ENCODE results near the gene INF2. TPM values are rescaled to one million over a fixed set of nuclear protein-coding genes. Genes with fewer than 3 reads are reported as not detected.

The INF2 gene
- polyA plus RNA-seq, 1 donor (not counting 4 experiments of a cell fraction or from before 2014, with no cell fraction given): 22.6 TPM

DNA sequence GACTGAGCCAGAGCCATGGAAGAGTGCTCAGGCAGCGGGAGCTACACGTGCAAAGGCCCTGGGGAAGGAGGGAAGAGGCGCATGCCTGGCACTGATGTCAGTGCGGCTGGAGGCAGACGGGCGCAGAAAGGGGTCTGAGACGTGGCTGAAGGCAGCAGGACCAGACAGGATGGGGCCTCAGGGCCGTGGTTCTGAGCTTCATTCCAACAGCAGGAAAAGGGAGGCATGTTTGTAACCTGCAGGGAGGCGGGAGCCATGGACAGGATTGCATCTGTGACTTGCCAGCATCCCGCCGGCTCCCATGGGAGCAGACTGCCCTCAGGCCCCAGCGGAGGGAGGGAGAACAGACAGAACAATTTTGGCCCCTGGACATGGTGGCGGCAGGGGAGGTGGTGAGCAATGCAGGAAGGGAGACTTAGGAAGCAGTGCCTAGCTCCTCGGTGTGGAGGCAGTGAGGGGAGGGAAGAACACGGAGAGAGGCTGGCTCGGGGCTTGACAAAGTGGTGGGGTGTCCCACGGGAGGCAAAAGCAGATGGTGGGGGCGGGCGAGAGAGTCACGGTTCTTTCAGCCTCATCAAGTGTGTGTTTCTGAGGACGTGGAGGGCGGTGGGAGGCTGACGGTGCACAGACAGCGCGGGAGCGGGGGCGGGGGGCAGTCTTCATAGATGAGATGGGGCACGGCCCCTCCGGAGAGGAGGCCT, 33.3 kb upstream of the INF2 start:
- Histone ChIP-seq H3K4me3 (ENCODE audit: control insufficient read depth in 2 of 3, extremely low read depth in 1 of 3, insufficient read depth in 2 of 3, low read depth in 1 of 3, low read length in 3 of 3) (no peak overlapping the region), H3K4me2 (ENCODE audit: control insufficient read depth, extremely low read depth, insufficient read depth, low read depth, low read length) (no peak overlapping the region), H3K9me1 (ENCODE audit: control insufficient read depth, extremely low read depth, insufficient read depth, low read length) (no peaks in the 10 kb centered on the region), H3K36me3 (ENCODE audit: control insufficient read depth in 2 of 2, extremely low read depth in 1 of 2, insufficient read depth in 2 of 2, low read length in 2 of 2) (no peaks in the 10 kb centered on the region), H2AFZ (ENCODE audit: control insufficient read depth, low read length) (no peak overlapping the region), H3K9me3 (ENCODE audit: control insufficient read depth, low read depth, low read length) (peaks cover 3% of the 10 kb centered on the region), H4K20me1 (ENCODE audit: control insufficient read depth, extremely low read depth, insufficient read depth, low read length) (no peaks in the 10 kb centered on the region), H3K9ac (ENCODE audit: control insufficient read depth, extremely low read depth, insufficient read depth, low read length) (no peak overlapping the region), H3K27me3 (ENCODE audit: control insufficient read depth, extremely low read depth, insufficient read depth, low read length) (peaks cover 30% of the 10 kb centered on the region), H3K79me2 (ENCODE audit: control insufficient read depth, insufficient read depth, low read length) (no peaks in the 10 kb centered on the region), H3K4me1 (ENCODE audit: control insufficient read depth, extremely low read depth, insufficient read depth, low read length) (no peaks in the 10 kb centered on the region), H3K27ac (ENCODE audit: control insufficient read depth, insufficient read depth, low read length) (no peak overlapping the region)
- FAIRE-seq (no peak), DNase-seq (ENCODE audit: low read depth, low spot score) (no peak)
- dilution Hi-C loops (cut with MboI; ENCODE audit: extremely low pct_ligation_motif_present, low sequenced_read_pairs): no loop called here
- no peak for TF ChIP-seq EZH2 (IDR thresholded peaks at IDR 0.05; ENCODE audit: low read length)
- TF ChIP-seq, protein P1, sequence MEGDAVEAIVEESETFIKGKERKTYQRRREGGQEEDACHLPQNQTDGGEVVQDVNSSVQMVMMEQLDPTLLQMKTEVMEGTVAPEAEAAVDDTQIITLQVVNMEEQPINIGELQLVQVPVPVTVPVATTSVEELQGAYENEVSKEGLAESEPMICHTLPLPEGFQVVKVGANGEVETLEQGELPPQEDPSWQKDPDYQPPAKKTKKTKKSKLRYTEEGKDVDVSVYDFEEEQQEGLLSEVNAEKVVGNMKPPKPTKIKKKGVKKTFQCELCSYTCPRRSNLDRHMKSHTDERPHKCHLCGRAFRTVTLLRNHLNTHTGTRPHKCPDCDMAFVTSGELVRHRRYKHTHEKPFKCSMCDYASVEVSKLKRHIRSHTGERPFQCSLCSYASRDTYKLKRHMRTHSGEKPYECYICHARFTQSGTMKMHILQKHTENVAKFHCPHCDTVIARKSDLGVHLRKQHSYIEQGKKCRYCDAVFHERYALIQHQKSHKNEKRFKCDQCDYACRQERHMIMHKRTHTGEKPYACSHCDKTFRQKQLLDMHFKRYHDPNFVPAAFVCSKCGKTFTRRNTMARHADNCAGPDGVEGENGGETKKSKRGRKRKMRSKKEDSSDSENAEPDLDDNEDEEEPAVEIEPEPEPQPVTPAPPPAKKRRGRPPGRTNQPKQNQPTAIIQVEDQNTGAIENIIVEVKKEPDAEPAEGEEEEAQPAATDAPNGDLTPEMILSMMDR (optimal IDR thresholded peaks at IDR 0.05 in 1 of 3, IDR thresholded peaks at IDR 0.05 in 1 of 3, conservative IDR thresholded peaks at IDR 0.05 in 1 of 3; ENCODE audit: extremely low read depth in 1 of 3, insufficient read depth in 2 of 3, low read length in 3 of 3): no peak

- Histone ChIP-seq H3K36me3 (ENCODE audit: control insufficient read depth in 2 of 2, extremely low read depth in 1 of 2, insufficient read depth in 2 of 2, low read length in 2 of 2) (no peaks in the 10 kb centered on the region), H2AFZ (ENCODE audit: control insufficient read depth, low read length) (no peak overlapping the region), H3K4me1 (ENCODE audit: control insufficient read depth, extremely low read depth, insufficient read depth, low read length) (no peaks in the 10 kb centered on the region), H3K9me3 (ENCODE audit: control insufficient read depth, low read depth, low read length) (peaks cover 3% of the 10 kb centered on the region), H3K9me1 (ENCODE audit: control insufficient read depth, extremely low read depth, insufficient read depth, low read length) (no peaks in the 10 kb centered on the region), H3K27ac (ENCODE audit: control insufficient read depth, insufficient read depth, low read length) (no peak overlapping the region), H3K9ac (ENCODE audit: control insufficient read depth, extremely low read depth, insufficient read depth, low read length) (no peak overlapping the region), H3K4me2 (ENCODE audit: control insufficient read depth, extremely low read depth, insufficient read depth, low read depth, low read length) (no peak overlapping the region), H4K20me1 (ENCODE audit: control insufficient read depth, extremely low read depth, insufficient read depth, low read length) (no peaks in the 10 kb centered on the region), H3K27me3 (ENCODE audit: control insufficient read depth, extremely low read depth, insufficient read depth, low read length) (peaks cover 30% of the 10 kb centered on the region), H3K79me2 (ENCODE audit: control insufficient read depth, insufficient read depth, low read length) (no peaks in the 10 kb centered on the region), H3K4me3 (ENCODE audit: control insufficient read depth in 2 of 3, extremely low read depth in 1 of 3, insufficient read depth in 2 of 3, low read depth in 1 of 3, low read length in 3 of 3) (no peak overlapping the region)
- TF ChIP-seq, protein P1 (optimal IDR thresholded peaks at IDR 0.05 in 1 of 3, IDR thresholded peaks at IDR 0.05 in 1 of 3, conservative IDR thresholded peaks at IDR 0.05 in 1 of 3; ENCODE audit: extremely low read depth in 1 of 3, insufficient read depth in 2 of 3, low read length in 3 of 3): no peak
- no peak for TF ChIP-seq EZH2 (IDR thresholded peaks at IDR 0.05; ENCODE audit: low read length)
- DNase-seq (ENCODE audit: low read depth, low spot score) (no peak), FAIRE-seq (no peak)
- dilution Hi-C loops (cut with MboI; ENCODE audit: extremely low pct_ligation_motif_present, low sequenced_read_pairs): no loop called here
Measured at GRCh38 chr14:104657101-104657524, 32.3 kb upstream of the INF2 start.

Measured in keratinocyte (primary cell).